ENCODE data around the gene EIF4A2. TPM values are rescaled to one million over a fixed set of nuclear protein-coding genes. Genes with fewer than 3 reads are reported as not detected.

EIF4A2 gene
- total RNA-seq, 1 donor from 2014 or later: 450 TPM

DNA sequence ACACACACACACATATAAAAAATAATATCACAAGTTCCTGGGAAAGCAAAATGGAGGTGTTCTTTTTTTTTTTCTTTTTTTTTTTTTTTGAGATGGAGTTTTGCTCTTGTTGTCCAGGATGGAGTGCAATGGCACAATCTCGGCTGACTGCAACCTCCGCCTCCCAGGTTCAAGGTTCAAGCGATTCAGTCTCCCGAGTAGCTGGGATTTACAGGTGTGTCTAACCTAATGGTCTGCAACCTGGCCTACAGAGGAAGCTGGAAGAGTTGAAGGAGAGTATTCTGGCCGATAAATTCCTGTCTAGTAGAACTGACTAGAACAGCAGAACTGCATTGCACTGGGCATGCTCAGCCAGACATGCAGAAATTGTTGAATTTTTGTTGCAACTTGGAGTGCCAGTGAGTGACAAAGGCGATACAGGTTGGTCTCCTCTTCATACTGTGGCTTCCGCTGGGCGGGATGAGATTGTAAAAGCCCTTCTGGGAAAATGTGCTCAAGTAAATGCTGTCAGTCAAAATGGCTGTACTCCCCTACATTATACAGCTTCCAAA lies 22.4 kb upstream of the EIF4A2 start:
- no peak for DNase-seq (ENCODE audit: low spot score)
- peaks cover 3% of the 10 kb centered on the region for H3K4me1 Mint-ChIP-seq (ENCODE audit: low read depth)
- no peaks in the 10 kb centered on the region for H3K27me3 Mint-ChIP-seq (ENCODE audit: low read depth)
- intact Hi-C loops (cut with micrococcal nuclease): no loop called here
- H3K9me3 Mint-ChIP-seq: no peaks in the 10 kb centered on the region
- H3K4me3 Mint-ChIP-seq (ENCODE audit: low read depth): no peak overlapping the region
- H3K27ac Mint-ChIP-seq: no peak overlapping the region
- H3K36me3 Mint-ChIP-seq (ENCODE audit: low read depth): no peaks in the 10 kb centered on the region

GRCh38 chr3:186772281-186772694 lies 11.1 kb upstream of the EIF4A2 start:
- Mint-ChIP-seq H3K27me3 (ENCODE audit: low read depth) (no peaks in the 10 kb centered on the region), H3K4me1 (ENCODE audit: low read depth) (peaks cover 11% of the 10 kb centered on the region), H3K36me3 (ENCODE audit: low read depth) (no peaks in the 10 kb centered on the region), H3K27ac (peak overlapping the region; percentile 84), H3K4me3 (ENCODE audit: low read depth) (peak overlapping the region; percentile 82), H3K9me3 (no peaks in the 10 kb centered on the region)
- intact Hi-C loops (cut with micrococcal nuclease): loop anchor here (1.0 kb wide), 1 partner anchor 11 kb away; the partner anchor contains the start of gene EIF4A2
- no peak for DNase-seq (ENCODE audit: low spot score)

- DNase-seq (ENCODE audit: low spot score): peak; percentile 55
- peaks cover 11% of the 10 kb centered on the region for H3K4me1 Mint-ChIP-seq (ENCODE audit: low read depth)
- no peaks in the 10 kb centered on the region for H3K27me3 Mint-ChIP-seq (ENCODE audit: low read depth)
- H3K27ac Mint-ChIP-seq: peak overlapping the region; percentile 84
- H3K4me3 Mint-ChIP-seq (ENCODE audit: low read depth): peak overlapping the region; percentile 82
- intact Hi-C loops (cut with micrococcal nuclease): loop anchor here (1.0 kb wide), 1 partner anchor 10 kb away; the partner anchor contains the start of gene EIF4A2
- no peaks in the 10 kb centered on the region for H3K36me3 Mint-ChIP-seq (ENCODE audit: low read depth)
- H3K9me3 Mint-ChIP-seq: no peaks in the 10 kb centered on the region
Observed at GRCh38 chr3:186772701-186773417, 10.5 kb upstream of the EIF4A2 start.

- H3K36me3 Mint-ChIP-seq (ENCODE audit: low read depth): no peaks in the 10 kb centered on the region
- intact Hi-C loops (cut with micrococcal nuclease): no loop called here
- no peaks in the 10 kb centered on the region for H3K9me3 Mint-ChIP-seq
- no peaks in the 10 kb centered on the region for H3K27me3 Mint-ChIP-seq (ENCODE audit: low read depth)
- peaks cover 11% of the 10 kb centered on the region for H3K4me1 Mint-ChIP-seq (ENCODE audit: low read depth)
- no peak overlapping the region for H3K27ac Mint-ChIP-seq
- no peak for DNase-seq (ENCODE audit: low spot score)
- H3K4me3 Mint-ChIP-seq (ENCODE audit: low read depth): no peak overlapping the region
Observed at GRCh38 chr3:186775999-186776398, 7.4 kb upstream of the EIF4A2 start.

DNA sequence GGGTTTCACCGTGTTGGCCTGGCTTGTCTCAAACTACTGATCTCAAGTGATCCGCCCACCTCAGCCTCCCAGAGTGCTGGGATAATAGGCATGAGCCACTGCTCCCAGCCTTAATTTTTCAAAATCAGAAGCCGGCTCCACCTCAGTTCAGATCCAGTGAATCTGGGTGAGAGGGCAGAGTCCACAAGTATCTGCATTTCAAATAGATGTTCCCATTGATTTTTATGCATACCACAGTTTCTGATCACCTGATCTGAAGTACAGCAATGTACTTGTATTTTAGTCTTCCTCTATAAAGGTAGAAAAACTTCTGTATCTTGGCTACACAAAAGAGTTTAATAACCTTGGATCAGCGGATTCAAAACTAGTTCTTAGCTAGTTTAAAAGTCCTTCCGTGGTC lies 4.2 kb upstream of the EIF4A2 start:
- peaks cover 11% of the 10 kb centered on the region for H3K36me3 Mint-ChIP-seq (ENCODE audit: low read depth)

DNA sequence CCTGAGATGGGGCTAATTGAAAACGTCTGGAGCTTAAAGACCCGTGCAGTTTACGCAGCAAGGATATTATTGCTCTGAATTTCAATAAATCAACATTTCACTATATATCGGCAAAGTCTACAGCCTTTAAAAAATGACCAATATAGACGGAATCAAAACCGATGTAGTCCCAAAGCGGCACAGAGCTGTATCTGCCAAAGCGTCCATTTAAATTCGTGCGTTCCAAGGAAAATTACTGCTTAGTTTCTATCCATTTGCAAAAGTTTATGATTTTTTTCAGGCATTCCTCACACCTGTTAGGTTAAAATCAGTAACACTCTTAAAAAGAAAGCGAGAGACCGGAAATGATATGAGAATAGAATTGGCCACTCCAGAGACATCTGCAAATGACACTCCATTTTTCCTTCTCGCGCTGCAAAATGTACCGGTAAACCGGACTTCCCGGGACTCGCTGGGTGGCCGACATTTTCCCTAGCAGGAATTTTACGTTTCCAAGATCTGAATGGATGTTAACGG lies 777 bp upstream of the EIF4A2 start:
- no peaks in the 10 kb centered on the region for H3K27me3 Mint-ChIP-seq (ENCODE audit: low read depth)

More for the DNA sequence above, 4.2 kb upstream of the EIF4A2 start:
- H3K4me3 Mint-ChIP-seq (ENCODE audit: low read depth): no peak overlapping the region
- H3K4me1 Mint-ChIP-seq (ENCODE audit: low read depth): peaks cover 3% of the 10 kb centered on the region
- H3K27ac Mint-ChIP-seq: no peak overlapping the region
- no peak for DNase-seq (ENCODE audit: low spot score)
- no peaks in the 10 kb centered on the region for H3K27me3 Mint-ChIP-seq (ENCODE audit: low read depth)
- no peaks in the 10 kb centered on the region for H3K9me3 Mint-ChIP-seq
- intact Hi-C loops (cut with micrococcal nuclease): no loop called here

DNA sequence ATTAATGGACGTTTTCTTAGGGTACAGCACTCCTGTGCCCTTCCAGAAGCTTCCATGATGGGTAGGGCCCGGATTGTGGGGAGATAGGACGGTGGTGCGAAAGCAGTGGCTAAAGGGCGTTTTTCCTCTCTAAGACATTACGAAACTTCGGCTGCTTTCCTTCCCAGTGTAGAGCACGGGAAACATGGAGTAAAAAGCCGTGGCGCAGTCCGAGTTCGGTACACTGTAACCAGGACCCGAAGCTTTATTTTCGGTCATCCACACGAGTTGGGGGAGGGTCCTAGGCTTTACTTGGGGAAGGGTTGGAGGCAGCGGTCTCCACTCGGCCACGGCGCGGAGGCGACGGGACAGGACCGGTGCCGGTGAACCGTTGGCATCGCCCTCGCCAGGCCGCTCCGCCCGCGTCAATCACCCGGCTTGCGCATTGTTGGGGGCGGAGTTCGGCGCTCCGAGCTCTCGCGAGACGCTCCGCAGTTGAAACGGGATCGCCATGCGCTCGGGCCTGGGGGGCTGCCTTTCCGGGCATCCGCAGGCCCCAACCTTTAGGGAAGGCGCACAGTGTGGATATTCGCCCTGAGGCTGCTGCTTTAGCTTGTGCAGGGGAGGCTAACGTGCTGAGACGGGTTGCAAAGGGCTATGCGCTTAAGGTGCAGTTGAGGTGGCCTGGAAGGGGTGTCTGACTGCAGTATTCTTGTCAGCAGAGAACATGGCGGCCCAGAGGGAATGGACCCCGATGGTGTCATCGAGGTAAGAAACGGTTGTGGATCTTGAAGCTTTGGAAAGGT lies 546 bp downstream of the EIF4A2 start:
- peaks cover 58% of the 10 kb centered on the region for H3K36me3 Mint-ChIP-seq (ENCODE audit: low read depth)
- peak overlapping the region; percentile 96 for H3K4me3 Mint-ChIP-seq (ENCODE audit: low read depth)
- peak; percentile 80 for DNase-seq (ENCODE audit: low spot score)
- intact Hi-C loops (cut with micrococcal nuclease): loop anchor here (1.0 to 5.0 kb wide), 7 partner anchors 12 to 847 kb away; partner anchors contain the start of genes DNAJB11 and RFC4
- H3K4me1 Mint-ChIP-seq (ENCODE audit: low read depth): peaks cover 36% of the 10 kb centered on the region
- no peaks in the 10 kb centered on the region for H3K27me3 Mint-ChIP-seq (ENCODE audit: low read depth)
- H3K27ac Mint-ChIP-seq: peak overlapping the region; percentile 99
- H3K9me3 Mint-ChIP-seq: no peaks in the 10 kb centered on the region

More for the DNA sequence above, 777 bp upstream of the EIF4A2 start:
- Mint-ChIP-seq H3K4me1 (ENCODE audit: low read depth) (peaks cover 25% of the 10 kb centered on the region), H3K9me3 (no peaks in the 10 kb centered on the region), H3K27ac (peak overlapping the region; percentile 99), H3K4me3 (ENCODE audit: low read depth) (peak overlapping the region; percentile 96), H3K36me3 (ENCODE audit: low read depth) (peaks cover 45% of the 10 kb centered on the region)
- intact Hi-C loops (cut with micrococcal nuclease): loop anchor here (1.0 to 5.0 kb wide), 6 partner anchors 10 to 845 kb away; partner anchors contain the start of gene DNAJB11
- DNase-seq (ENCODE audit: low spot score): no peak

DNA sequence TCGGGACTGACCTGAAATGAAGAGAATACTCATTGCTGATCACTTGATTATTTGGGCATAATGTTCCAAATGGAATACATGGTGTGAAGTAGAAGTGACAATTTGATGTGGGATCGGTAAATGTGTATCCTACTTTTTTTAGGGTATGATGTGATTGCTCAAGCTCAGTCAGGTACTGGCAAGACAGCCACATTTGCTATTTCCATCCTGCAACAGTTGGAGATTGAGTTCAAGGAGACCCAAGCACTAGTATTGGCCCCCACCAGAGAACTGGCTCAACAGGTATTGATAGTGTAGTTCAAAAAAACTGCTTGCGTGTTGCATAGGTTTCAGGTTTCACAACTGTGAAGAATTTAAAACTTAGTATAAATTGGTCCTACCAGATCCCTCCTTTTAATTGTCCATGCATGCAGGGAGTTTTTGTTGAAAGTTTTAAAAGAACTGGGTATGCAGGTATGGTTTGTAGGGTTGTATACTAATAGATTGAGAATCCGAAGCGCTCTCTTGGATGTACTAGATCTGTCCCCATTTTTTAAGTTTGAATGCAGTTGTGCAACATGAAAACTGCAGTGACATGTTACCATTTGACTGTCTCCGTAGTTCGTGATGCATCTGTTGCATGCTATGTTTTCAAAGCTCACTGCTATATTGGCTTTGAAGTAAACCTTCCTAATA lies 1.6 kb downstream of the EIF4A2 start:
- no peak for DNase-seq (ENCODE audit: low spot score)
- no peaks in the 10 kb centered on the region for H3K27me3 Mint-ChIP-seq (ENCODE audit: low read depth)
- H3K9me3 Mint-ChIP-seq: no peaks in the 10 kb centered on the region
- H3K27ac Mint-ChIP-seq: peak overlapping the region; percentile 99
- peak overlapping the region; percentile 96 for H3K4me3 Mint-ChIP-seq (ENCODE audit: low read depth)
- H3K4me1 Mint-ChIP-seq (ENCODE audit: low read depth): peaks cover 39% of the 10 kb centered on the region
- intact Hi-C loops (cut with micrococcal nuclease): loop anchor here (1.0 to 5.0 kb wide), 4 partner anchors 21 to 168 kb away; partner anchors contain the start of gene RFC4
- H3K36me3 Mint-ChIP-seq (ENCODE audit: low read depth): peaks cover 69% of the 10 kb centered on the region

DNA sequence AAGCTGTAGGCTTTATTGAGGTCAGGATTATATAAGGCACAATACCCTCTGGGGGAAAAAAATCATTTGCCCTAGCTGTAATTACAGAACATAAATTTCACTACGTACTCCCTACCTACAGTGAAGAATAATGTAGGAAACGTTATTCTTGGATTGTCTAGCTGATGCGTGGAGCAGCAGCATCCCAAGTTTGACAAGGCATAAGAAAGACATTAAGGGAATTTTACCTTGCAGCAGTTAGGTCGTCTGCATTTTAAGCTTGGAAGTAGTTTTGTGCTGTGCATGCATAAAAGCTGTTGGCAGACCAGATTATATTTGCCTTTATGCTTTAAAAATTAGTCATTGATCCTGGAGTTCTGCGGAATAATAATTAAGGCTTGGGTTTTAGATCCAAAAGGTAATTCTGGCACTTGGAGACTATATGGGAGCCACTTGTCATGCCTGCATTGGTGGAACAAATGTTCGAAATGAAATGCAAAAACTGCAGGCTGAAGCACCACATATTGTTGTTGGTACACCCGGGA lies 2.2 kb downstream of the EIF4A2 start:
- H3K27me3 Mint-ChIP-seq (ENCODE audit: low read depth): no peaks in the 10 kb centered on the region
- H3K36me3 Mint-ChIP-seq (ENCODE audit: low read depth): peaks cover 75% of the 10 kb centered on the region

DNA sequence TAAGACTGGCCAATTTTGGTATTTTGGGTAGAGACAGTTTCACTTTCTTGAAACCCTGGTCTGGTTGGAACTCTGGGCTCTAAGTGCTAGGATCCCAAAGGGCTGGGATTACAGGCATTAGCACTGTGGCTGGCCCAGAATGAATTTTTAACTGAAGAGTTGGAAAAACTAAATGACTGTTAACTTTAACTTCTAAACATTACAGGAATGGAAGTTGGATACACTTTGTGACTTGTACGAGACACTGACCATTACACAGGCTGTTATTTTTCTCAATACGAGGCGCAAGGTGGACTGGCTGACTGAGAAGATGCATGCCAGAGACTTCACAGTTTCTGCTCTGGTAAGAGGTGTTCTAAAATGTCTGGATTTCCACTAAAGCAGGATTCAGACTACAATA lies 3.5 kb downstream of the EIF4A2 start:
- Mint-ChIP-seq H3K4me1 (ENCODE audit: low read depth) (peaks cover 37% of the 10 kb centered on the region), H3K27me3 (ENCODE audit: low read depth) (no peaks in the 10 kb centered on the region), H3K27ac (peak overlapping the region; percentile 72), H3K4me3 (ENCODE audit: low read depth) (peak overlapping the region; percentile 96), H3K9me3 (no peaks in the 10 kb centered on the region), H3K36me3 (ENCODE audit: low read depth) (peaks cover 81% of the 10 kb centered on the region)
- intact Hi-C loops (cut with micrococcal nuclease): no loop called here
- no peak for DNase-seq (ENCODE audit: low spot score)

More for the DNA sequence above, 2.2 kb downstream of the EIF4A2 start:
- Mint-ChIP-seq H3K27ac (peak overlapping the region; percentile 99), H3K9me3 (no peaks in the 10 kb centered on the region), H3K4me1 (ENCODE audit: low read depth) (peaks cover 39% of the 10 kb centered on the region), H3K4me3 (ENCODE audit: low read depth) (peak overlapping the region; percentile 96)
- intact Hi-C loops (cut with micrococcal nuclease): no loop called here
- DNase-seq (ENCODE audit: low spot score): no peak

DNA sequence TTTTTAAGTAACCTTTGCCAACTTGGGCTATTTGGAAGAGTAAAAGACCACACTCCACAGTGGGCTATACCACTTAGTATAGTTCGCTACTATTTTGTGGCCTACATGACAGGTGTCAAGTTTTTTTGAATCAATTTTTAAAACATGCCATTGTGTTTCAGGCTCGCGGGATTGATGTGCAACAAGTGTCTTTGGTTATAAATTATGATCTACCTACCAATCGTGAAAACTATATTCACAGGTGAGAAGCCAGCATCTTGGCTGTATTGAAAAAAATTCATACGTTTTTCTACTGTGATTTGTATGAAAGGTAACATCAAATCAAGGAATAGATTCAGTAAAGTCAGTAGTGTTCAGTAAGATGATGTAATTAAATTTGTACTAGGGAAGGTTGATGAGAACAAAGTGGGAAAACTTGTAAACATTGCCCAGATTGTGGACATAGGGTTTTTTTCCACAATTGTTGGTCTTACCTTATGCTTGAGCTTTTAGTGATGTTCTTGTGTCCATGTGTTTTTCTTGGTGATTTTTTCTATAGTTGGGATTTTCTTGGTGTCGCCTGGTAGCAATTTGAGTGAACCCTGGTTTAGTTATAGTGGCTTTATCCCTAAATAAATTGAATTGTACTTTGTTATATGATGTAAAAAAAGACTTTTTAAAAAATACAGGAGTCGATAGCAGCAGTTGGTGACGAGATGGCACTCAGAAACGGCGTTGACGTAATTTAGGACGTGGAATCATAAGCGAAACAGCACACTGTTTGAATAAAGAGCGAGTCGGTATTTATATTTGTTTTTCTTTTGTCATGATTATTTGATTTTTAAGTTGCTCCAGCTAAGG lies 4.5 kb downstream of the EIF4A2 start:
- Mint-ChIP-seq H3K36me3 (ENCODE audit: low read depth) (peaks cover 87% of the 10 kb centered on the region), H3K9me3 (no peaks in the 10 kb centered on the region), H3K4me3 (ENCODE audit: low read depth) (peak overlapping the region; percentile 96), H3K27me3 (ENCODE audit: low read depth) (no peaks in the 10 kb centered on the region), H3K4me1 (ENCODE audit: low read depth) (peaks cover 36% of the 10 kb centered on the region), H3K27ac (peak overlapping the region; percentile 72)
- intact Hi-C loops (cut with micrococcal nuclease): no loop called here
- no peak for DNase-seq (ENCODE audit: low spot score)

Measured in activated T-helper 2 cell treated with anti-CD3 and anti-CD28 coated beads, Interferon-gamma antibody, Interleukin-2, Interleukin-4, amounts not matched to agents 10 μg/mL and 5 μg/mL and 100 μg/mL, durations not matched to agents 14 hours and 24 hours and 36 hours (primary cell).